ENCODE data around the gene POLE3. TPM values are rescaled to one million over a fixed set of nuclear protein-coding genes. Genes with fewer than 3 reads are reported as not detected.
"Not testable (repeated sequence)": the region's sequence is repeated elsewhere in the genome, so short reads cannot be mapped to it uniquely, and the experiment has no call there.

Gene POLE3
- total and polyA plus RNA-seq, 2 experiments from 2014 or later: 39.2 to 81.3 TPM

DNA sequence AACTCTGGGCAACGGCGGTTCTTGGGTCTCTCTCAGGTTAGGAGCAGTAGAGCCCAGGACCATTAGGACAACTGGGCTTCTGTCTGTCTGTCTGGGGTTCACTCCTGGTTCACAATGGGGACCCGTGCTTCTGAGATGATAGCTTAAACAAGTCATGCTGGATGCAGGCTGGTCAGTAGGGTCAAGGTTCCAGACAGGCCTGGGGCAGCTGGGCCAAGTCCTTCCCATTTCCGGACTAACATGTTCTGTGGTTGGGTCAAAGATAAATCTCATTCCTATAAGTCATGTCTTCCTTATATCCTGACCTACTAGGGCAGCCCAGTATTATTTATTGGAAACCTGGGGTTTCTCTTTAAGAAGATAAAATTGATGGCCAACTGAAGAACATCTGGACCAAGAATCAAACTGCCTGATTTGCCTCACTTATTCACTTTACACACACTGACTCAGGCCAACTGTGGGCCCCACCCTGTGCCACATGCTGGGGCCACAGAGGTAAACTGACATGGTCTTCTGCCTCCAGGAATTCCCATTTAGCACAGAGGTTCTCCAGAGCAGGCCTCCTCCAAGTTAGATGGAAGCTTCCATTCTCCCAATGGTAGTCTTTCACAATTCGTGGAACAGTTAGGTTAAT lies 42.0 kb downstream of the POLE3 start:
- no peak overlapping the region for H3K27ac Mint-ChIP-seq
- H3K36me3 ChIP-seq (ENCODE audit: insufficient read depth): no peaks in the 10 kb centered on the region

DNA sequence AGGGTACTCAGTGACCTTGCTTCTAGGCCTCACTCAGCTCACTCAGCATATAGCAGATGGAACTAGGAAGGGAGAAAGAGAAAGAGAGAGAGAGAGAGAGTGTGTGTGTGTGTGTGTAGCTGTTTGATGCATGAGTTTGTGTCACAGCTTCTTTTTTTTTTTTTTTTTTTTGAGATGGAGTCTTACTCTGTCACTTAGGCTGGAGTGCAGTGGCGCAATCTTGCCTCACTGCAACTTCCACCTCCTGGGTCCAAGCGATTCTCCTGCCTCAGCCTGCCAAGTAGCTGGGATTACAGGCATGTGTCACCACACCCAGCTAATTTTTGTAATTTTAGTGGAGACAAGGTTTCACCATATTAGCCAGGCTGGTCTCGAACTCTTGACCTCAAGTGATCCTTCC lies 44.8 kb downstream of the POLE3 start:
- not testable (repeated sequence) for ATAC-seq; H3K36me3 ChIP-seq (ENCODE audit: insufficient read depth); H3K27me3 Mint-ChIP-seq (ENCODE audit: insufficient read depth, low read depth, poor library complexity); H3K4me1 ChIP-seq (ENCODE audit: insufficient read depth); H3K4me2 ChIP-seq; H3K79me2 ChIP-seq (replicated peaks; ENCODE audit: insufficient read depth); H3F3A ChIP-seq (replicated peaks; ENCODE audit: low read depth); H3K9me2 ChIP-seq (ENCODE audit: insufficient read depth); H3K27ac Mint-ChIP-seq; H2AFZ ChIP-seq; H3K36me3 Mint-ChIP-seq (ENCODE audit: low read depth); H3K4me3 Mint-ChIP-seq; H3K4me3 ChIP-seq; H3K9me3 Mint-ChIP-seq; DNase-seq (ENCODE audit: low spot score); H3K4me1 Mint-ChIP-seq; H3K27me3 ChIP-seq (ENCODE audit: insufficient read depth); H4K20me1 ChIP-seq (replicated peaks; ENCODE audit: insufficient read depth); H3K27ac ChIP-seq (ENCODE audit: low read depth)

More for the DNA sequence above, 42.0 kb downstream of the POLE3 start:
- Histone ChIP-seq H3K4me3 (no peak overlapping the region), H3F3A (replicated peaks; ENCODE audit: low read depth) (no peaks in the 10 kb centered on the region), H4K20me1 (replicated peaks; ENCODE audit: insufficient read depth) (no peaks in the 10 kb centered on the region), H3K79me2 (replicated peaks; ENCODE audit: insufficient read depth) (no peaks in the 10 kb centered on the region), H3K27me3 (ENCODE audit: insufficient read depth) (no peaks in the 10 kb centered on the region), H3K4me1 (ENCODE audit: insufficient read depth) (no peaks in the 10 kb centered on the region), H3K4me2 (no peak overlapping the region), H3K9me2 (ENCODE audit: insufficient read depth) (no peaks in the 10 kb centered on the region), H2AFZ (no peak overlapping the region), H3K27ac (ENCODE audit: low read depth) (no peak overlapping the region)
- Mint-ChIP-seq H3K36me3 (ENCODE audit: low read depth) (no peaks in the 10 kb centered on the region; the same call in 2 of the 3 replicates), H3K27me3 (ENCODE audit: insufficient read depth, low read depth, poor library complexity) (no peaks in the 10 kb centered on the region), H3K4me3 (no peak overlapping the region), H3K9me3 (no peaks in the 10 kb centered on the region), H3K4me1 (peaks cover 4% of the 10 kb centered on the region; the same call in 2 of the 3 replicates)
- ATAC-seq (no peak), DNase-seq (ENCODE audit: low spot score) (no peak)
- TF ChIP-seq, protein P1, sequence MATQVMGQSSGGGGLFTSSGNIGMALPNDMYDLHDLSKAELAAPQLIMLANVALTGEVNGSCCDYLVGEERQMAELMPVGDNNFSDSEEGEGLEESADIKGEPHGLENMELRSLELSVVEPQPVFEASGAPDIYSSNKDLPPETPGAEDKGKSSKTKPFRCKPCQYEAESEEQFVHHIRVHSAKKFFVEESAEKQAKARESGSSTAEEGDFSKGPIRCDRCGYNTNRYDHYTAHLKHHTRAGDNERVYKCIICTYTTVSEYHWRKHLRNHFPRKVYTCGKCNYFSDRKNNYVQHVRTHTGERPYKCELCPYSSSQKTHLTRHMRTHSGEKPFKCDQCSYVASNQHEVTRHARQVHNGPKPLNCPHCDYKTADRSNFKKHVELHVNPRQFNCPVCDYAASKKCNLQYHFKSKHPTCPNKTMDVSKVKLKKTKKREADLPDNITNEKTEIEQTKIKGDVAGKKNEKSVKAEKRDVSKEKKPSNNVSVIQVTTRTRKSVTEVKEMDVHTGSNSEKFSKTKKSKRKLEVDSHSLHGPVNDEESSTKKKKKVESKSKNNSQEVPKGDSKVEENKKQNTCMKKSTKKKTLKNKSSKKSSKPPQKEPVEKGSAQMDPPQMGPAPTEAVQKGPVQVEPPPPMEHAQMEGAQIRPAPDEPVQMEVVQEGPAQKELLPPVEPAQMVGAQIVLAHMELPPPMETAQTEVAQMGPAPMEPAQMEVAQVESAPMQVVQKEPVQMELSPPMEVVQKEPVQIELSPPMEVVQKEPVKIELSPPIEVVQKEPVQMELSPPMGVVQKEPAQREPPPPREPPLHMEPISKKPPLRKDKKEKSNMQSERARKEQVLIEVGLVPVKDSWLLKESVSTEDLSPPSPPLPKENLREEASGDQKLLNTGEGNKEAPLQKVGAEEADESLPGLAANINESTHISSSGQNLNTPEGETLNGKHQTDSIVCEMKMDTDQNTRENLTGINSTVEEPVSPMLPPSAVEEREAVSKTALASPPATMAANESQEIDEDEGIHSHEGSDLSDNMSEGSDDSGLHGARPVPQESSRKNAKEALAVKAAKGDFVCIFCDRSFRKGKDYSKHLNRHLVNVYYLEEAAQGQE (IDR thresholded peaks at IDR 0.05; ENCODE audit: unreplicated experiment): no peak
- TF ChIP-seq CREB1 (CRISPR knock-in tag; IDR thresholded peaks at IDR 0.05; ENCODE audit: low read depth) (no peak), POLR2AphosphoS5 (IDR thresholded peaks at IDR 0.05; ENCODE audit: low read depth) (no peak), NANOG (IDR thresholded peaks at IDR 0.05; ENCODE audit: borderline replicate concordance) (no peak), ZNF114 (CRISPR knock-in tag; IDR thresholded peaks at IDR 0.05) (no peak)

DNA sequence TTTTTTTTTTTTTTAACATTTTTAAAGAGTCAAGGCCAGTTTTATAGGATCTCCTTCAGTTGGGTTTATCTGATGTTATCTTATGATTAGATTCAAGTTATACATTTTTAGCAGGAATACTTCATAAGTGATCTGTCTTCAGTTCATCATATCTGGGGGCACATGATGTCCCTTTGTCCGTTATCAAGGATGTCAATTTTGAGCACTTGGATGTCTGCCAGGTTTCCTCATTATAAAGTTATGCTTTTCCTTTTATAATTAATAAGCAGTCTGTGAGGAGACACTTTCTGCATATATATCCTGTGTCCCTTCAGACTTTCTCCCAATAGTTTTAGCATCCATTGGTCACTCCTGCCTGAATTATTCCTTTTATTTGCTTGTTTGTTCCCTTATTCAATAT lies 45.5 kb downstream of the POLE3 start:
- Histone ChIP-seq H2AFZ (no peak overlapping the region), H4K20me1 (replicated peaks; ENCODE audit: insufficient read depth) (no peaks in the 10 kb centered on the region), H3K4me1 (ENCODE audit: insufficient read depth) (no peaks in the 10 kb centered on the region), H3F3A (replicated peaks; ENCODE audit: low read depth) (no peaks in the 10 kb centered on the region), H3K4me2 (no peak overlapping the region), H3K9me2 (ENCODE audit: insufficient read depth) (no peaks in the 10 kb centered on the region), H3K4me3 (no peak overlapping the region), H3K79me2 (replicated peaks; ENCODE audit: insufficient read depth) (no peaks in the 10 kb centered on the region), H3K27ac (ENCODE audit: low read depth) (no peak overlapping the region), H3K36me3 (ENCODE audit: insufficient read depth) (no peaks in the 10 kb centered on the region), H3K27me3 (ENCODE audit: insufficient read depth) (no peaks in the 10 kb centered on the region)
- H3K4me3 Mint-ChIP-seq: no peak overlapping the region
- no peaks in the 10 kb centered on the region for H3K27me3 Mint-ChIP-seq (ENCODE audit: insufficient read depth, low read depth, poor library complexity)
- ATAC-seq: no peak
- H3K4me1 Mint-ChIP-seq: no peaks in the 10 kb centered on the region
- no peaks in the 10 kb centered on the region; the same call in 2 of the 3 replicates for H3K36me3 Mint-ChIP-seq (ENCODE audit: low read depth)
- H3K27ac Mint-ChIP-seq: no peak overlapping the region
- H3K9me3 Mint-ChIP-seq: no peaks in the 10 kb centered on the region
- DNase-seq (ENCODE audit: low spot score): no peak
- TF ChIP-seq, protein P1 (IDR thresholded peaks at IDR 0.05; ENCODE audit: unreplicated experiment): no peak
- no peak for TF ChIP-seq NANOG (IDR thresholded peaks at IDR 0.05; ENCODE audit: borderline replicate concordance)
